ENCODE results near the gene CLTB.

GRCh38 chr5:176352116-176352878 lies 64.0 kb downstream of the CLTB start:
- TF ChIP-seq CTCF (IDR thresholded peaks at IDR 0.05), result no peak
- no peak for TF ChIP-seq EZH2 (IDR thresholded peaks at IDR 0.05; ENCODE audit: borderline replicate concordance, insufficient read depth, low read depth, low read length, poor library complexity, severe bottlenecking)

All from B cell (primary cell).